Left ventricle myocardium inferior (tissue), 1 donor: Measurements from ENCODE around the gene SUFU. TPM values are rescaled to one million over a fixed set of nuclear protein-coding genes. Genes with fewer than 3 reads are reported as not detected.

Experiments
- DNase-seq: peaks from one replicate; pipeline ENCODE4 v3.0.0-alpha.2; 2020
- H3K27ac ChIP-seq: fragments of 200-600 bp; replicated peaks from 2 replicates; pipeline ENCODE4 v1.8.0; 2021
- H3K27me3 ChIP-seq: fragments of 200-600 bp; 2 replicates; pipeline ENCODE4 v1.8.0; 2021; ENCODE audit warnings: low read depth
- H3K36me3 ChIP-seq: fragments of 200-600 bp; 2 replicates; pipeline ENCODE4 v1.8.0; 2021
- H3K4me1 ChIP-seq: fragments of 200-600 bp; 2 replicates; pipeline ENCODE4 v1.8.0; 2021
- H3K4me3 ChIP-seq: fragments of 200-600 bp; 2 replicates; pipeline ENCODE4 v1.8.0; 2021; ENCODE audit warnings: mild to moderate bottlenecking, moderate library complexity
- H3K9me3 ChIP-seq: fragments of 200-600 bp; replicated peaks from 2 replicates; pipeline ENCODE4 v1.8.0; 2021
- intact Hi-C: fragments of 100-400 bp; cut with micrococcal nuclease; formaldehyde crosslinking; loops from one replicate; pipeline ENCODE4 v1.11.0; 2022
- total RNA-seq: library from RNA; stranded (reverse); fragmentation: NEBNext Ultra II Directional; extraction: Animal tissue kit (Norgen Biotek cat#: 25700); gene quantifications from one replicate; pipeline ENCODE4 v1.2.1, GENCODE V29; 2021
- TF ChIP-seq, protein P1 (sequence below): fragments of 200-600 bp; IDR thresholded peaks from 2 replicates; pipeline ENCODE4 v1.8.0; 2021; ENCODE audit warnings: antibody characterized with exemption, mild to moderate bottlenecking, borderline replicate concordance
- donor health status: DM: no; HTN: yes; CAD: no; lungs with severe emphysema.

SUFU gene
- total RNA-seq, 1 donor from 2014 or later, result 7.9 TPM

DNA sequence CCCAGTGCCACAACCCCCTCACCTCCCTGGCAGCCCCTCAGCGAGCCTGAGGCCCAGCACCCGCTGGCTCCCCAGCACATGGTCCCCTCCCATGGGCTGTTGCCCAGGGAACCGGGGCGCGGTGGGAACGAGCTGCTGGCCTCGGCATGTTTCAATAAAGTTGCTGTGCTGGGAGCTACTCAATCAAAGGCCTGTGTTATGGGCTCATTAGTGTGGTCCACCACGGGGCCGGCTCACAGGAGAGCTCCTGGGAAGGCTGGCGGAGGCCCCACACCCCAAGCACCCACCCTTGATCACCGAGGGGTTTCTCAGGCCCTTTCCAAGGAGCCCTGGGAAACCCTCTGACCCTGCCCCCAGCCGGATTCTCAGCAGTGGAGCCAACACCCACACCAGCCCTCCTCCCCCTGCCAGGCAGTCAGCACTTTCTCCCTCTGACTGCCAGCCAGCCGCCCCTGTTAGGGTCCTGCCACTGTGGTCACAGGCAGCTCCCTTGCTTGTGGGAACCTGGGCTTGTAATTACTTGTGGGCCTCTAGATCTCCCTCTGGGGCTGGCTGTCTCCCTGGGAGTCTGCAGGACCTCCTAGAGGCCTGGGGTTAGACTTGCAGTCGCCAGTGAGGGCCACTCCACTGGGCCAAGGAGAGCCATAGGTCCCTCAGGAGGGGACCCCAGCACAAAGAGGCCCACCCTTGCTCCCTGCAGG lies 115.7 kb downstream of the SUFU start:
- peaks cover 26% of the 10 kb centered on the region for H3K36me3 ChIP-seq
- no peaks in the 10 kb centered on the region for H3K9me3 ChIP-seq
- intact Hi-C loops, result no loop called here
- DNase-seq, result no peak
- peak overlapping the region; percentile 43 for H3K4me3 ChIP-seq
- H3K27ac ChIP-seq, result peak overlapping the region; percentile 85
- TF ChIP-seq, protein P1, sequence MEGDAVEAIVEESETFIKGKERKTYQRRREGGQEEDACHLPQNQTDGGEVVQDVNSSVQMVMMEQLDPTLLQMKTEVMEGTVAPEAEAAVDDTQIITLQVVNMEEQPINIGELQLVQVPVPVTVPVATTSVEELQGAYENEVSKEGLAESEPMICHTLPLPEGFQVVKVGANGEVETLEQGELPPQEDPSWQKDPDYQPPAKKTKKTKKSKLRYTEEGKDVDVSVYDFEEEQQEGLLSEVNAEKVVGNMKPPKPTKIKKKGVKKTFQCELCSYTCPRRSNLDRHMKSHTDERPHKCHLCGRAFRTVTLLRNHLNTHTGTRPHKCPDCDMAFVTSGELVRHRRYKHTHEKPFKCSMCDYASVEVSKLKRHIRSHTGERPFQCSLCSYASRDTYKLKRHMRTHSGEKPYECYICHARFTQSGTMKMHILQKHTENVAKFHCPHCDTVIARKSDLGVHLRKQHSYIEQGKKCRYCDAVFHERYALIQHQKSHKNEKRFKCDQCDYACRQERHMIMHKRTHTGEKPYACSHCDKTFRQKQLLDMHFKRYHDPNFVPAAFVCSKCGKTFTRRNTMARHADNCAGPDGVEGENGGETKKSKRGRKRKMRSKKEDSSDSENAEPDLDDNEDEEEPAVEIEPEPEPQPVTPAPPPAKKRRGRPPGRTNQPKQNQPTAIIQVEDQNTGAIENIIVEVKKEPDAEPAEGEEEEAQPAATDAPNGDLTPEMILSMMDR, result no peak
- no peaks in the 10 kb centered on the region for H3K27me3 ChIP-seq
- peaks cover 81% of the 10 kb centered on the region for H3K4me1 ChIP-seq

DNA sequence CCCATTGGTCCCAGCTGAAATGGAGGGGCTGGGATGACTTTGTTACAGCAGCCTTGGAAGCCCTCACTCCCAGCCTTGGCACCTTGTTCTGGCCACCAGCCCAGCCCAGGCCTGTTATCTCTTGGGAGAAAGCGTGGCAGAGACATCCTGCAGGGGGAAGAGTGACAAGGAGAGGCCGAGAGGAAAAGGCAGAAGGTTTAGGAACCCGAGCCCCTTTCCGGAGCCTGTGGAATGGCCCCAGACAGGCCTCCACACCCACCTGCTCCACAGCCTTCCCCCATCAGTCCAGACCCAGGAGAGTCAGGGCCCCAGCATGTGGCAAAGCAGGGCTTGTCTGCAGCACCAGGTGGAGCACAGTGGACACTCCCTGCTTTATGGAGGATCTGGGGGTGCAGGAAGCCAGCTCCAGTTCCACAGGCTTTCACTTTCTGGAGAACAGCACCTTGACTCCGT lies 116.4 kb downstream of the SUFU start:
- DNase-seq, result peak; percentile 79
- intact Hi-C loops, result no loop called here
- Histone ChIP-seq H3K4me3 (peak overlapping the region; percentile 43), H3K9me3 (no peaks in the 10 kb centered on the region), H3K27ac (peak overlapping the region; percentile 85), H3K27me3 (no peaks in the 10 kb centered on the region), H3K36me3 (peaks cover 24% of the 10 kb centered on the region), H3K4me1 (peaks cover 81% of the 10 kb centered on the region)
- TF ChIP-seq, protein P1, result no peak

DNA sequence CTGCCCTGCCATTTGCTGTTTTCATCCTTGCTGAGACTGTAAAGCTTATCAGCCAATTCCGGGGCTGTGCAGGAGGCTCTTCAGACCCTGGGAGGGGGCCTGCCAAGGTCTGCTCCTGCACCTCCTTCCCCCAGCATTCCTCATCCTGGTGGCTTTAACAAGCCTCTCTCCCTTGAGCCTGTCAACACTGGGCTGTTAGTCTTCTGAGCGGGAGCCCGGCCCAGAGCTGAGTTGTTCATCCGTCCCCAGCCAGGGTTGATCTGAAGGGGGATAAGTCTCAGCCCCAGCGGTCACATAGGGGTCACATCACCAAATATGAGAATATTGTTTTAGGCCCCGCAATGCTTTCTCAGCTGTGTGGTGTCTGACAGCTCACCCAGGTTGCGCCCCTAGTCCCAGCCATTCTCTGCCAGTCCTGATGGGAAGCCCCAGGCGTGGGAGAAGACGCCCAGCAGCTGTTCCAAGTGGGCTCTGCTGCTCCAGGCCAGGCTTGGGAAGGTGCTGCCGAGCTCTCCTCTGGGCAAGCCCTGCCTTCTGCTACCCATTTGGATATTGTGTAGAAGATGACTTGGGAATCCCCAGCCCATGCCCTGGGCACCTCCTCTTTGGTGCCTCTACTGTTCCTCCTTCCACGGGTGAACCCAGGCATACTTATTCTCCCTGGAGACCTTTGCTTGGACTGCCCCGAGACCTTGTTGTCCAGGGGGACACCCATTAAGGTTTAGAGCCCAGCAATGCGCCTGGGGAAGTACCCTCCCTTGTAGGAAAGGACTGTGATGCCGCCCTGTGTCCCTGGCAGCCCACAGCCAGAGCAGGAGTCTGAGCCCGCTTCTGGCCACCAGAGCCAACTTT lies 117.0 kb downstream of the SUFU start:
- H3K4me1 ChIP-seq, result peaks cover 81% of the 10 kb centered on the region
- DNase-seq, result peak; percentile 57
- H3K9me3 ChIP-seq, result no peaks in the 10 kb centered on the region
- peak overlapping the region; percentile 43 for H3K4me3 ChIP-seq
- TF ChIP-seq, protein P1, result no peak
- peak overlapping the region; percentile 85 for H3K27ac ChIP-seq
- intact Hi-C loops, result no loop called here
- no peaks in the 10 kb centered on the region for H3K27me3 ChIP-seq
- peaks cover 18% of the 10 kb centered on the region for H3K36me3 ChIP-seq

DNA sequence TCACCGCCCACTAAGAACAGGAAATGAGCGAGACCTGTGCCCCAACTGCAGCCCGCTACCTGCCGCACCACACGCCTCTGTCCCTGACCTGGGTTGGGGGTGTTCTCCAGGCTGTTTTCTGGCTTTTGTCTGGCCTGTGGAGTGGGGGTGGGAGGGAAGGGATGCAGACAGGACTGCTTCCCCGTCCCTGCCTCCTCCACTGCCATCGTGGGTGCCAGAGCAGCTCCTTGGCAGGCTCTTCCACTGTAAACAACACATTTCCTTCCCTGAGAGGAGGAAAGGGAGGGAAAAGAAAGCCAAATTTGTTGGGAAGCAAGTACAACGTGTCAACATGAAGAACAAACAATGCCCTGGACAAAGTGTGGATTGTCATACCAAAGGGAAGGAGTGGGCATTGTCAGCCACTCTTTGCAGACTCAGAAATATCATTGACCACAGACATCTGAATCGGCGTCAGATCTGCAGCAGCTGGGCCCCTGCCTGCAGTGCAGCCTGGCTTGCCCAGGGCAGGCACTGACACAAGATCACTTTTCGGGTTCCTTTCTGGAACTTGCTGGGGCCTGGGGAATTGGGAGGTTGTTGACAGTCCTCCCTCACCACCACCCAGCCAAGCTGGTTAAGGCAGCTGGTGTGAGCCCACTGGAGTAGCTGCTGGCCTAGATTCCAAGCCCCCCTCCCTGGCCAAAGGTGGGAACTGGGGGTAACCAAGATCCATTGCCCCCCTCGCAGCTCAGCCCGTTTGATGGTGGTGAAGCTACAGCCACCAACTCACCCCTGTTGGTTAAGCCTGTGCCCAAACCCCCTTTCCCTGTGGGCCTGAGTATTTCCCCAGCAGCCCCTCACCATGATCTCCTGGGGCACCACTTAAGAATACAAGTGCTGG lies 117.9 kb downstream of the SUFU start:
- no peak for DNase-seq
- Histone ChIP-seq H3K4me3 (no peak overlapping the region), H3K4me1 (peaks cover 81% of the 10 kb centered on the region), H3K27me3 (no peaks in the 10 kb centered on the region), H3K9me3 (no peaks in the 10 kb centered on the region), H3K27ac (peak overlapping the region; percentile 85), H3K36me3 (peaks cover 10% of the 10 kb centered on the region)
- intact Hi-C loops, result no loop called here
- TF ChIP-seq, protein P1, result no peak

DNA sequence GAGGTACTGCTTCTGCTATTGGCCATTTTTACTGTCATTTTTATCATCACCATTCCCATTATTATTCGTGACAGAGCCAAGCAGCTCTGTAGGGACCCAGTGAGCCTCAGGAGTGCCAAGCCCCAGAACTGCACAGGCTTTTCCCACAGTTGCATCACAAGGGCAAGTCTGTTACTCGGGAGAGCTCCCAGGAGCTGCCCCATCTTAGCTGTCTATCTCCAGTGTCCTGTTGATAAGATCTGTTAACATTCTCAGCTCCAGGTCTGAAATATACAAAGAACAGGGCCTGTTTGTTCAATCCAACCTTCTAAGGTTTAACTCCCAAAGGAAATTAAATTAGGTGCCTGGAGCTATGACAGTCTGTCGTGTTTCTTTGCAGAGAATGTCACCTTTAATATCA lies 120.3 kb downstream of the SUFU start:
- H3K36me3 ChIP-seq, result no peaks in the 10 kb centered on the region
- no peaks in the 10 kb centered on the region for H3K27me3 ChIP-seq
- no peaks in the 10 kb centered on the region for H3K9me3 ChIP-seq
- no peak overlapping the region for H3K4me3 ChIP-seq
- intact Hi-C loops, result no loop called here
- no peak overlapping the region for H3K27ac ChIP-seq
- H3K4me1 ChIP-seq, result peaks cover 83% of the 10 kb centered on the region
- TF ChIP-seq, protein P1, result no peak
- DNase-seq, result peak; percentile 10
